K562 (cell line): ENCODE measurements around the gene KEL. TPM values are rescaled to one million over a fixed set of nuclear protein-coding genes. Genes with fewer than 3 reads are reported as not detected.
A peak's percentile ranks its signal among the peaks of the same experiment; 100 is the strongest.

Experiments used
- ATAC-seq: fragments of 200-7000 bp; cut with Tn5 transposase; 3 replicates; pipeline ENCODE4 v1.9.1; 2020; ENCODE audit warnings: moderate library complexity
- BruUV-seq: library from RNA; stranded (reverse); fragments of 400-500 nt; replicated peaks from 2 replicates; lab custom pipeline; 2021; lab: Mats Ljungman, UMichigan
- CTCF ChIA-PET: fragments of 300-600 bp; formaldehyde crosslinking; extraction: SDS; loops from one replicate; lab custom pipeline; 2021; ENCODE audit warnings: low intra/inter-chr PET ratio; lab: Yijun Ruan, JAX
- POLR2A ChIA-PET: fragments of 300-600, 350-650 bp; sonication (Branson Sonifier 250); formaldehyde crosslinking; extraction: SDS; loops from one replicate; lab custom pipeline; 2021; ENCODE audit warnings: antibody characterized with exemption, inconsistent platforms; lab: Yijun Ruan, JAX
- DNase-seq, 4 experiments: peaks; one replicate each; pipeline versions ENCODE4 v3.0.0 to v3.0.0-alpha.2; 2011 to 2018; ENCODE audit warnings: low spot score in 3 of 4, mixed read lengths in 3 of 4; ENCODE audit errors: extremely low read depth in 1 of 4
- FAIRE-seq: peaks from 2 replicates; lab custom pipeline; 2011; peaks lifted over from hg19 to GRCh38; lab: Jason Lieb, UNC
- H2AFZ ChIP-seq: 2 replicates; pipeline ENCODE4 v1.6.0; 2011; ENCODE audit warnings: low read depth, low read length, control low read depth, inconsistent platforms
- H3K27ac ChIP-seq: fragments of 200-600 bp; 3 replicates; pipeline ENCODE4 v1.8.0; 2011; ENCODE audit warnings: low read depth, mild to moderate bottlenecking, control low read depth, inconsistent platforms, low read length, moderate library complexity, mixed read lengths; ENCODE audit errors: extremely low read depth
- H3K27me3 ChIP-seq, 2 experiments: fragments of 300-600 bp in 1 of 2; 2 replicates in 1 of 2; 3 replicates in 1 of 2; pipeline versions ENCODE4 v1.6.0 to v1.8.0; 2011; ENCODE audit warnings: inconsistent platforms in 2 of 2, low read length in 2 of 2, mild to moderate bottlenecking in 1 of 2, mixed read lengths in 1 of 2, moderate library complexity in 1 of 2; ENCODE audit not compliant: control insufficient read depth in 2 of 2, insufficient read depth in 2 of 2
- H3K36me3 ChIP-seq: fragments of 300-600 bp; 3 replicates; pipeline ENCODE4 v1.8.0; 2011; ENCODE audit warnings: mild to moderate bottlenecking, low read length, inconsistent platforms; ENCODE audit not compliant: control insufficient read depth, insufficient read depth
- H3K4me1 ChIP-seq, 2 experiments: fragments of 200-600 bp in 1 of 2; replicated peaks in 1 of 2; 2 replicates in 1 of 2; 3 replicates in 1 of 2; pipeline versions ENCODE4 v1.5.1 to v1.8.0; 2011; ENCODE audit warnings: inconsistent platforms in 2 of 2, low read length in 2 of 2, mild to moderate bottlenecking in 1 of 2, mixed read lengths in 1 of 2, moderate library complexity in 1 of 2; ENCODE audit not compliant: control insufficient read depth in 2 of 2, insufficient read depth in 2 of 2
- H3K4me2 ChIP-seq: 2 replicates; pipeline ENCODE4 v1.6.1; 2011; ENCODE audit warnings: low read length, control low read depth, inconsistent platforms, mixed read lengths; ENCODE audit not compliant: insufficient read depth
- H3K4me3 ChIP-seq: fragments of 200-600 bp; sonication (generic), shearing (Covaris generic); 2 replicates; pipeline ENCODE4 v1.5.1; 2016; ENCODE audit warnings: control low read depth, inconsistent platforms
- H3K79me2 ChIP-seq: fragments of 200-600 bp; 3 replicates; pipeline ENCODE4 v1.8.0; 2011; ENCODE audit warnings: low read length, inconsistent platforms; ENCODE audit not compliant: control insufficient read depth, insufficient read depth
- H3K9ac ChIP-seq, 2 experiments: 2 replicates each; pipeline versions ENCODE4 v1.6.0 to v1.6.1; 2011; ENCODE audit warnings: low read depth in 2 of 2, low read length in 2 of 2, control low read depth in 1 of 2, inconsistent platforms in 1 of 2, mild to moderate bottlenecking in 1 of 2, mixed read lengths in 1 of 2; ENCODE audit not compliant: insufficient read depth in 1 of 2
- H3K9me1 ChIP-seq: one replicate; pipeline ENCODE4 v1.6.0; 2011; ENCODE audit warnings: inconsistent platforms, mild to moderate bottlenecking, low read length, moderate library complexity; ENCODE audit not compliant: control insufficient read depth, insufficient read depth
- H3K9me3 ChIP-seq: replicated peaks from 2 replicates; pipeline ENCODE4 v1.5.1; 2011; ENCODE audit warnings: low read depth, low read length, inconsistent platforms; ENCODE audit not compliant: control insufficient read depth, insufficient read depth
- H4K20me1 ChIP-seq: replicated peaks from 2 replicates; pipeline ENCODE4 v1.6.1; 2011; ENCODE audit warnings: low read length, inconsistent platforms, mixed read lengths; ENCODE audit not compliant: control insufficient read depth, insufficient read depth
- BRD4 ChIP-seq: fragments of 200-600 bp; sonication (generic); IDR thresholded peaks from 2 replicates; pipeline ENCODE4 v1.6.1; 2017; ENCODE audit warnings: inconsistent platforms
- CTCF ChIP-seq, 3 experiments: IDR thresholded peaks in 2 of 3; conservative IDR thresholded peaks in 1 of 3; 2 replicates each; pipeline ENCODE4 v1.5.1; 2011 to 2012; ENCODE audit warnings: low read length in 3 of 3, mild to moderate bottlenecking in 3 of 3, control low read depth in 2 of 3, improper control_type of control experiment in 1 of 3, inconsistent platforms in 1 of 3, low read depth in 1 of 3, mixed read lengths in 1 of 3, moderate library complexity in 1 of 3; ENCODE audit not compliant: insufficient read depth in 2 of 3
- REST ChIP-seq, 2 experiments: fragments of 450-650 bp; formaldehyde crosslinking in 1 of 2; IDR thresholded peaks; 2 replicates each; pipeline versions ENCODE4 v1.4.0 to v1.6.1; 2014 to 2020; ENCODE audit warnings: mild to moderate bottlenecking in 2 of 2, borderline replicate concordance in 1 of 2, low read depth in 1 of 2
- SIX5 ChIP-seq, 2 experiments: IDR thresholded peaks; 2 replicates each; pipeline ENCODE4 v1.6.1; 2011; ENCODE audit warnings: low read length in 2 of 2, borderline replicate concordance in 1 of 2, low read depth in 1 of 2, mild to moderate bottlenecking in 1 of 2, moderate library complexity in 1 of 2; ENCODE audit not compliant: insufficient read depth in 1 of 2
- ZNF384 ChIP-seq: IDR thresholded peaks from 2 replicates; pipeline ENCODE4 v1.6.1; 2012; ENCODE audit warnings: low read depth, low read length, improper control_type of control experiment
- WGBS: fragments of 100-300 bp; shearing (Covaris generic); methylation state at CpG from one replicate; pipeline ENCODE4 v1.1.6; 2016; ENCODE audit warnings: low coverage, mixed read lengths; ENCODE audit not compliant: insufficient coverage; ENCODE audit errors: missing lambda C conversion rate; 5-methylcytosine and 5-hydroxymethylcytosine counted together
- in situ Hi-C: fragments of 300-500 bp; cut with MboI; formaldehyde crosslinking; loops from 4 replicates; pipeline ENCODE4 v1.15.0; 2018; ENCODE audit warnings: inconsistent platforms, mixed read lengths
- intact Hi-C: fragments of 100-400 bp; cut with micrococcal nuclease; formaldehyde crosslinking; loops from 2 replicates; pipeline ENCODE4 v1.14.2; 2022
- polyA plus RNA-seq, 8 experiments: library from polyadenylated mRNA; depleted of rRNA in 4 of 8; stranded (reverse) in 5 of 8; unstranded in 3 of 8; fragments of >200 nt; fragmentation: Nextera tagmentation in 2 of 8; fragmentation: Illumina TruSeq in 1 of 8; extraction: Ambion mirVana in 2 of 8; extraction: Trizol in 1 of 8; gene quantifications; 2 replicates each; pipeline versions ENCODE4 v1.2.1 to v1.2.3, GENCODE V29; 2011 to 2014; ENCODE audit warnings: inconsistent platforms in 1 of 8, missing spikeins in 1 of 8
- total RNA-seq, 7 experiments: library from RNA; depleted of rRNA in 6 of 7; stranded (reverse); fragments of >200 nt in 6 of 7; fragmentation: Illumina TruSeq in 2 of 7; extraction: Trizol in 2 of 7; gene quantifications; 2 replicates each; pipeline versions ENCODE4 v1.2.1 to v1.2.3, GENCODE V29; 2011 to 2021; ENCODE audit warnings: low replicate concordance in 1 of 7
- TF ChIP-seq, protein P1 (sequence below): sonication (generic); formaldehyde crosslinking; IDR thresholded peaks from 2 replicates; pipeline ENCODE4 v1.8.1; 2023; ENCODE audit warnings: missing genetic modification reagents, mild to moderate bottlenecking, borderline replicate concordance

KEL gene
- total and polyA plus RNA-seq, 9 of the 15 experiments (the other 6 are each of a cell fraction or from before 2014, with no cell fraction given), result 9.0 to 47.4 (median 22.2) TPM

- FAIRE-seq, result peak; percentile 23
- H2AFZ ChIP-seq, result no peak overlapping the region
- no peaks in the 10 kb centered on the region for H4K20me1 ChIP-seq
- DNase-seq, result peak in 2 of 4 experiments; percentile 13 to 50
- H3K4me2 ChIP-seq, result no peak overlapping the region
- H3K4me3 ChIP-seq, result no peak overlapping the region
- 0% methylated on average over 1 of the region's 1 CpG for WGBS
- CTCF ChIA-PET, result no interaction called here
- peak; percentile 93 for ATAC-seq
- intact Hi-C loops, result no loop called here
- no peaks in the 10 kb centered on the region for H3K9me1 ChIP-seq
- no TSS peak for BruUV-seq
- H3K27ac ChIP-seq, result no peak overlapping the region
- no peak overlapping the region for H3K9ac ChIP-seq
- no peaks in the 10 kb centered on the region for H3K79me2 ChIP-seq
- no peaks in the 10 kb centered on the region for H3K9me3 ChIP-seq
- peaks cover 2 to 12% of the 10 kb centered on the region in 2 experiments; a peak in 4 of 5 replicates for H3K27me3 ChIP-seq
- no peaks in the 10 kb centered on the region for H3K4me1 ChIP-seq
- POLR2A ChIA-PET, result interaction anchor here (0.6 to 0.8 kb wide), 2 partner anchors 9 to 457 kb away, joined by 3 read pairs; no protein-coding TSS in a partner anchor
- no peaks in the 10 kb centered on the region for H3K36me3 ChIP-seq
- in situ Hi-C loops, result no loop called here
- TF ChIP-seq, protein P1, sequence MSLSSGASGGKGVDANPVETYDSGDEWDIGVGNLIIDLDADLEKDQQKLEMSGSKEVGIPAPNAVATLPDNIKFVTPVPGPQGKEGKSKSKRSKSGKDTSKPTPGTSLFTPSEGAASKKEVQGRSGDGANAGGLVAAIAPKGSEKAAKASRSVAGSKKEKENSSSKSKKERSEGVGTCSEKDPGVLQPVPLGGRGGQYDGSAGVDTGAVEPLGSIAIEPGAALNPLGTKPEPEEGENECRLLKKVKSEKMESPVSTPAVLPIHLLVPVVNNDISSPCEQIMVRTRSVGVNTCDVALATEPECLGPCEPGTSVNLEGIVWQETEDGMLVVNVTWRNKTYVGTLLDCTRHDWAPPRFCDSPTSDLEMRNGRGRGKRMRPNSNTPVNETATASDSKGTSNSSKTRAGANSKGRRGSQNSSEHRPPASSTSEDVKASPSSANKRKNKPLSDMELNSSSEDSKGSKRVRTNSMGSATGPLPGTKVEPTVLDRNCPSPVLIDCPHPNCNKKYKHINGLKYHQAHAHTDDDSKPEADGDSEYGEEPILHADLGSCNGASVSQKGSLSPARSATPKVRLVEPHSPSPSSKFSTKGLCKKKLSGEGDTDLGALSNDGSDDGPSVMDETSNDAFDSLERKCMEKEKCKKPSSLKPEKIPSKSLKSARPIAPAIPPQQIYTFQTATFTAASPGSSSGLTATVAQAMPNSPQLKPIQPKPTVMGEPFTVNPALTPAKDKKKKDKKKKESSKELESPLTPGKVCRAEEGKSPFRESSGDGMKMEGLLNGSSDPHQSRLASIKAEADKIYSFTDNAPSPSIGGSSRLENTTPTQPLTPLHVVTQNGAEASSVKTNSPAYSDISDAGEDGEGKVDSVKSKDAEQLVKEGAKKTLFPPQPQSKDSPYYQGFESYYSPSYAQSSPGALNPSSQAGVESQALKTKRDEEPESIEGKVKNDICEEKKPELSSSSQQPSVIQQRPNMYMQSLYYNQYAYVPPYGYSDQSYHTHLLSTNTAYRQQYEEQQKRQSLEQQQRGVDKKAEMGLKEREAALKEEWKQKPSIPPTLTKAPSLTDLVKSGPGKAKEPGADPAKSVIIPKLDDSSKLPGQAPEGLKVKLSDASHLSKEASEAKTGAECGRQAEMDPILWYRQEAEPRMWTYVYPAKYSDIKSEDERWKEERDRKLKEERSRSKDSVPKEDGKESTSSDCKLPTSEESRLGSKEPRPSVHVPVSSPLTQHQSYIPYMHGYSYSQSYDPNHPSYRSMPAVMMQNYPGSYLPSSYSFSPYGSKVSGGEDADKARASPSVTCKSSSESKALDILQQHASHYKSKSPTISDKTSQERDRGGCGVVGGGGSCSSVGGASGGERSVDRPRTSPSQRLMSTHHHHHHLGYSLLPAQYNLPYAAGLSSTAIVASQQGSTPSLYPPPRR (CRISPR knock-in tag), result no peak
- TF ChIP-seq REST (IDR thresholded peaks at IDR 0.05; ENCODE audit: borderline replicate concordance) (peak; percentile 13; the same call in 1 of the 2 replicates), REST (CRISPR knock-in tag; IDR thresholded peaks at IDR 0.05; ENCODE audit: low read depth) (no peak), SIX5 (IDR thresholded peaks at IDR 0.05; ENCODE audit: borderline replicate concordance in 1 of 2, insufficient read depth in 1 of 2, low read depth in 1 of 2, low read length in 2 of 2) (no peak), ZNF384 (no peak), CTCF (IDR thresholded peaks at IDR 0.05 in 2 of 3, conservative IDR thresholded peaks at IDR 0.05 in 1 of 3; ENCODE audit: insufficient read depth in 2 of 3, low read depth in 1 of 3, low read length in 3 of 3) (peak; percentile 54 to 55 (median 54); a peak in 5 of 6 replicates), BRD4 (no peak)
Observed at GRCh38 chr7:142983825-142984224, 21.7 kb upstream of the KEL start.
